WTC11 (cell line): ENCODE results near the gene CCDC126.

ENCODE experiments used
- CREB1 ChIP-seq: sonication (generic); formaldehyde crosslinking; IDR thresholded peaks from 2 replicates; pipeline ENCODE4 v1.8.0; 2023; ENCODE audit warnings: mild to moderate bottlenecking, missing genetic modification reagents
- ETV6 ChIP-seq: sonication (generic); formaldehyde crosslinking; IDR thresholded peaks from 2 replicates; pipeline ENCODE4 v1.8.1; 2022; ENCODE audit warnings: mild to moderate bottlenecking, missing genetic modification reagents
- JUN ChIP-seq: sonication (generic); formaldehyde crosslinking; IDR thresholded peaks from 2 replicates; pipeline ENCODE4 v1.8.0; 2023; ENCODE audit warnings: mild to moderate bottlenecking, missing genetic modification reagents
- TF ChIP-seq, protein P1 (sequence below): fragments of 200-600 bp; IDR thresholded peaks from 2 replicates; pipeline ENCODE4 v1.8.0; 2022; ENCODE audit warnings: antibody characterized with exemption

DNA sequence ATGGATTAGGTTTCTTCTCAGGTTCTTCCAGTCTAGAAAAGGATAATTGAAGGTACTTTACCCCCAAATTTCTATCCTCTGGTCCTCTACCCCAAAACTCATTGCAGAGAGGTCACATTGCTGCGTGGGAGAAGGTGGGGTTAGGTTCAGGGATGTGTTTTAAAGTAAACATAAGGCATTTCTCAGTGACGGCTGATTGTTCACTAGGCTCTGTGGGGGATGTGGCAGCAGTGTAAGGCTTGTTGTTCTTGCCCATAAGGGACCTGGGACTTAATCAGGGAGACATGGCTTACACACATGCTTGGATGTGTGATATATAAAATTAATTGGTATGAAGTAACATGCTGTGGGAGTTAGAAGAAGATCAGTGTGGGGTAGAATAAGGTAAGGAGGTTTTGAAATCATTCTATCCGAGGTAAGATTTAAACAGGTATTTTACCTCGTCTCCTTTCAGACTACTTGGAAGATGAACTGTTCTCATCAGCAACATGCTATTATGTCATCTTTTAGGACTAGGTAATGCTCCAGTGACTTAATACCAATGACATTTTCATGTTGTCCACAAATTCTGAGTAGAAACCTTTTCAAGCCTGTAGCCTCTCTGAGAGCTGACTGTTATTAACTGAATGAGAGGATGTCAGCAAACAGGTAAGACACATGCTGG, 6.6 kb downstream of the CCDC126 start:
- TF ChIP-seq JUN (CRISPR knock-in tag) (no peak), ETV6 (CRISPR knock-in tag) (no peak), CREB1 (CRISPR knock-in tag) (no peak)
- TF ChIP-seq, protein P1, sequence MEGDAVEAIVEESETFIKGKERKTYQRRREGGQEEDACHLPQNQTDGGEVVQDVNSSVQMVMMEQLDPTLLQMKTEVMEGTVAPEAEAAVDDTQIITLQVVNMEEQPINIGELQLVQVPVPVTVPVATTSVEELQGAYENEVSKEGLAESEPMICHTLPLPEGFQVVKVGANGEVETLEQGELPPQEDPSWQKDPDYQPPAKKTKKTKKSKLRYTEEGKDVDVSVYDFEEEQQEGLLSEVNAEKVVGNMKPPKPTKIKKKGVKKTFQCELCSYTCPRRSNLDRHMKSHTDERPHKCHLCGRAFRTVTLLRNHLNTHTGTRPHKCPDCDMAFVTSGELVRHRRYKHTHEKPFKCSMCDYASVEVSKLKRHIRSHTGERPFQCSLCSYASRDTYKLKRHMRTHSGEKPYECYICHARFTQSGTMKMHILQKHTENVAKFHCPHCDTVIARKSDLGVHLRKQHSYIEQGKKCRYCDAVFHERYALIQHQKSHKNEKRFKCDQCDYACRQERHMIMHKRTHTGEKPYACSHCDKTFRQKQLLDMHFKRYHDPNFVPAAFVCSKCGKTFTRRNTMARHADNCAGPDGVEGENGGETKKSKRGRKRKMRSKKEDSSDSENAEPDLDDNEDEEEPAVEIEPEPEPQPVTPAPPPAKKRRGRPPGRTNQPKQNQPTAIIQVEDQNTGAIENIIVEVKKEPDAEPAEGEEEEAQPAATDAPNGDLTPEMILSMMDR, result no peak
